Activated CD4-positive, alpha-beta T cell treated with anti-CD3 and anti-CD28 coated beads, Interleukin-2, amount 50 U/mL, for 4 hours (primary cell): ENCODE data around the gene FOXM1.

ENCODE experiments used
- DNase-seq, 2 experiments: peaks; one replicate each; pipeline ENCODE4 v3.0.0-alpha.2; 2020

Gene FOXM1, protein sequence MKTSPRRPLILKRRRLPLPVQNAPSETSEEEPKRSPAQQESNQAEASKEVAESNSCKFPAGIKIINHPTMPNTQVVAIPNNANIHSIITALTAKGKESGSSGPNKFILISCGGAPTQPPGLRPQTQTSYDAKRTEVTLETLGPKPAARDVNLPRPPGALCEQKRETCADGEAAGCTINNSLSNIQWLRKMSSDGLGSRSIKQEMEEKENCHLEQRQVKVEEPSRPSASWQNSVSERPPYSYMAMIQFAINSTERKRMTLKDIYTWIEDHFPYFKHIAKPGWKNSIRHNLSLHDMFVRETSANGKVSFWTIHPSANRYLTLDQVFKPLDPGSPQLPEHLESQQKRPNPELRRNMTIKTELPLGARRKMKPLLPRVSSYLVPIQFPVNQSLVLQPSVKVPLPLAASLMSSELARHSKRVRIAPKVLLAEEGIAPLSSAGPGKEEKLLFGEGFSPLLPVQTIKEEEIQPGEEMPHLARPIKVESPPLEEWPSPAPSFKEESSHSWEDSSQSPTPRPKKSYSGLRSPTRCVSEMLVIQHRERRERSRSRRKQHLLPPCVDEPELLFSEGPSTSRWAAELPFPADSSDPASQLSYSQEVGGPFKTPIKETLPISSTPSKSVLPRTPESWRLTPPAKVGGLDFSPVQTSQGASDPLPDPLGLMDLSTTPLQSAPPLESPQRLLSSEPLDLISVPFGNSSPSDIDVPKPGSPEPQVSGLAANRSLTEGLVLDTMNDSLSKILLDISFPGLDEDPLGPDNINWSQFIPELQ

DNA sequence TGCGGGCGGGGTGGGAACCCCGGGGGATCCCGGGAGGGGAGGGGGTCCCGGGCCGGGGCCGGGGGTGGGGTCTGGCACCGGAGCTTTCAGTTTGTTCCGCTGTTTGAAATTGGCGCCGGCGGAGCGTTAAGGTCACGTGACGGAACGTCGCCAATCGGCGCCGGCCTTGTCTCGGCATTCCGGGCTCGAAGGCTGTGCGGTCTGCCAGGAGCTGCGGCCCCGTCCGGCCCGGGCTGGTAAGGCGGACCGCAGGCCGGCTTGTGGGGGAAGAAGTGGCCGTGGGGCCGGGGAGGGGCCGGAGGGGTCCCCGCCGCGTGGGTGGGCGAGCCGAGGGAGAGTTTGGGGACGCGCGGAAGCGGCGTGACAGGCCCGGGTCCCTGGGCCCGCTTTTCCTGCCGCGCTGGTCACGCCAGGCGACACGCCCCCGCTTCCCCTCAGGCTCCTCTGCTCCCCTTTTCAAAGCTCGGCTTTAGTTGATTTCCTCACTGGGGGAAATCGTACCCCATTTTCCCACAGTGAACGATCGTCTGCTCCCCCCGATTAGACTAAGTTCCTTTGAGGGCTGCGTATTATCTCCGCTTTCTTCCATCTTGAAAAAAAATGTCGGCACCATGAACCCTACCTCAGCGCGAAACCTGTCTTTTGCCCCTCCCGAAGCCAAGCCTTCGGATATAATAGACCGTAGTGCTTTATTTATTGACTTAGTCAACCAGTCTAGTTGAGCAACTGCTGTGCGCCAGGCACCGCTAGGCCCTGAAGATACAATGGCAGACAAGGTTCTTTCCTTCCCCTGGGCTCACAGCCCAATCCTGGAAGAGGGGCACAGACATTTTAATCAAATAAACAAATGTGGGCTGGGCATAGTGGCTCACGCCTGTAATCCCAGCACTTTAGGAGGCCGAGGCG lies at the start of gene FOXM1, which contains the start of gene RHNO1:
FOXM1 (minus strand) TSS at position 128 of the 906 bp plus-strand sequence. CDS start 2,696 bp downstream, outside the sequence.
RHNO1 (plus strand) TSS at position 177 of the 906 bp plus-strand sequence. CDS start 8,144 bp downstream, outside the sequence.
- DNase-seq, result peak; percentile 78 to 80

DNA sequence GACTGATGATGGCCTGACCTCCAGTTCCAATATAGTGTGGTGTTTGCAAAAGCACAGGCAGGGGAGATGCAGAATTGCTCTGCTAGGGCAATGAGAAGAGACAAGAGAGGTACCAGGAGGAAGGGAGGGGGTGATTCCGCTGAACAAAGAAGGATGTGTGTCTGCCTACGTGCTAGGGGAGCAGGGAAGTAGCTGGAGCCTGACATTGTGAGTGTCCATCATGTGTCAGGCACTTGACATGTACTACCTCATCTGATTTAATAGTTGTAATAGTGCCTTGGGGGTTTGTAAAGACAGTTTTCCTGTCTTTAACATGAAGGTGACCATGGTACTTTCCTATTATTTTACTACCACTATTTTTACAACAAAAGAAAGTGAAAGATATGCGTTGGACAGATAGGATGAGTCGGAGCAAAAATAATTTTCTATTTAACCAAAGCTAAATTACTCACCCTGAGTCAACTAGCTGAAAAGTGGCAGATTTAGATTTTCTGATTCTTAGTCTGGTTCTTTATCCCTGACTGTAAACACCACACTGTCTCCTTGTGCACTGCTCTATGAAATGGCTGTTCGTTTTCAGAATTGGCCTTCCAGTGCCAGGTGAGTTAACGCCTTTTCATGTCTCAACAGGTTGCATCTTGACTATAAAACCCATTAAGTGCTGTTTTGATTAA lies 48.5 kb upstream of the FOXM1 start:
- no peak for DNase-seq

DNA sequence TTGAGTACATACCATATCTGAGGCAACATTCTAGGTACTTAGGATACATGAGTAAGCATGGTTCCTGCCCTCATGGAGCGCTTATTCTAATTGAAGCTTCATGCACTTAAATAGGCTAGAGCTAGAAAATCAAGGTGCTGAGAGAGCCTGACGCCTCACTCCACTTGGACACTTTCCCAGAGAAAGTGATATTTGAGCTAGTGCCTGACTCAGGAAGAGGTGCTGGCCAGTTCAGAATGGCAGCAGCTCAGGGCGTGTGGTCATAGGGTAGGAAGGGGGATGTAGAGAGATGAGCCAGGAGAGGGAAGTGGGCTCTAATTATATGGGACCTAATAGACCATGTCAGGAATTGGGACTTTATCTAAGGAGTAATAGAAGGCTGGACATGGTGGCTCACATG lies 47.0 kb upstream of the FOXM1 start:
- DNase-seq, result no peak

DNA sequence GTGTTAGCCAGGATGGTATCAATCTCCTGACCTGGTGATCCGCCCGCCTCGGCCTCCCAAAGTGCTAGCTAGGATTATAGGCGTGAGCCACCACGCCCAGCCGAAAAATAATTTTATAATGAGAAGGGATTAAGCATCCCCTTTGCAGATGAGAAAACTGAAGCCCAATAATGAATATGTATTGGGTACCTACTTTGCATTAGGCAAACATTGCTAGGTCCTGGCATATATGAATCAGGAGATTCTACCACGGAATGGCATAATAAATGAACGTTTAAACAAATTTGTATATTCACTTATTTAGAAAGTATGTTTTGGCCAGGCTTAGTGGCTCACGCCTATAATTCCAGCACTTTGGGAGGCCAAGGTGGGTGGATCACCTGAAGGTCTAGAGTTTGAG lies 46.1 kb upstream of the FOXM1 start:
- DNase-seq, result no peak

DNA sequence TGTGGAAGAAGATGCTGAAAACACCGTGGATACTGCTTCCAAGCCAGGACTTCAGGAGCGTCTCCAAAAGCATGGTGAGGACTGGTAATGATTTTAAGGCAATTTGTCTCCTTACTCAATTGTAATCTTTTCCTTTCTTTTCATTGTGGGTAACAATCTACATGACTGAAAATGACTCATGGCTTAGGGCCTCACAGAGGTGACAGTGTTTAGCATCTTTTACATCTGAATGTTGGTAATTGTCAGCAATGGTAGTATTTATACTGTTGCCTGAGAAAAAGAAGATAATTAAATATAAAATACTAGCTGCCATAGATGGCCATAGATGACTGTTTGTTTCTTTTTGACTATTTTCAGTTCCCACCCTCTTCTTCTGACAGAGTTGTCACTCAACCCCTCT lies 45.4 kb upstream of the FOXM1 start:
- DNase-seq, result no peak

DNA sequence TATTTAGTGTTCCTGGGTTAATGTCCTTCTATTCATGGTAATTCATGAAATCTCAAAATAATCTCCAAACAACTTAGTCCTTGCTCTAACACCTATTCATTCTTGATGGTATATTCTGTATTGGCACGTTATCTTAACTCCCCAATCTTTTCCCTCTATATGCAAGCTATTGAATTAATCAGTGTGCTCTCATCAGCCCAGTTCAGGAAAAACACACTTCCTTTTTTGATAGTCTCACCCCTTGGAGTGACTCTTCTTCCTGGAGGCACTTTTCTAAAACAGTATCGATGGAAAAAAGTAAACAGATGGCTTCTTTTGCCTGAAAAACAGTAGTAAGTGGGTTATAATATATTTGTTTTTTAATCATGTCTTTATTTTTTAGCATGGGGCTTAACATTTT lies 42.3 kb upstream of the FOXM1 start:
- DNase-seq, result no peak

DNA sequence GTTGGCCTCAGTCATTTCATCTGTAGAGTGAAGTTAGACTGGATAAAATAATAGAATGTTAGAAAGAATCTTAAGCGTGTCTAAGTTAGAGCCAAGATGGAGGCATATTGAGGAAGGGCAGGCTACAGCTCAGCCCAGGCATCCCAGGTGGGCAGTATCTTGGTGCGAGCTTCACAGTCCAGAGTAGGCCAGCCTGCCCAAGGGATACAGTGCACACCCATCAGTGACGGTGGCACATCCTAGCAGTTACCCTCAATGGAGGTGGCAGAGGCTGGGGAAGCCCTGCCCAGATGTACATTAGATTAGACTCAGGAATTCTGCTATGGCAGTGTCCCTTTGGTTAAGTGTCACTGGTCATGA lies 35.2 kb upstream of the FOXM1 start:
- no peak for DNase-seq

DNA sequence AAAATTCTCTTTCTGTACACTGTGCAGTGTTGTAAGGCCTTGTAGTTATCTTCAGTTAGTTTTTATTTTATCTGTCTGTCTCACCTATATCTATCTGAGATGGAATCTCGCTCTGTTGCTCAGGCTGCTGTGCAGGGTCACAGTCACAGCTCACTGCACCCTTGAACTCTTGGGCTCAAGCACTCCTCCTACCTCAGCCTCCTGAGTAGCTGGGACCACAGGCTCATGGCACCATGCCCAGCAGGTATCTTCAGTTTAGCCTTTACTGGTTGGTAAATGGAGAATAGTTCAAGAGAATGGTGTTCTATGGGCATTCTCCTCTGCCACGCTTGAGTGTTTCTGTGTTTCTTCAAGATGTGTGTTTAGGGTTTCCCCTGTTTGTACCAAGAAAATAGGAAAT lies 27.3 kb upstream of the FOXM1 start:
- DNase-seq, result no peak

DNA sequence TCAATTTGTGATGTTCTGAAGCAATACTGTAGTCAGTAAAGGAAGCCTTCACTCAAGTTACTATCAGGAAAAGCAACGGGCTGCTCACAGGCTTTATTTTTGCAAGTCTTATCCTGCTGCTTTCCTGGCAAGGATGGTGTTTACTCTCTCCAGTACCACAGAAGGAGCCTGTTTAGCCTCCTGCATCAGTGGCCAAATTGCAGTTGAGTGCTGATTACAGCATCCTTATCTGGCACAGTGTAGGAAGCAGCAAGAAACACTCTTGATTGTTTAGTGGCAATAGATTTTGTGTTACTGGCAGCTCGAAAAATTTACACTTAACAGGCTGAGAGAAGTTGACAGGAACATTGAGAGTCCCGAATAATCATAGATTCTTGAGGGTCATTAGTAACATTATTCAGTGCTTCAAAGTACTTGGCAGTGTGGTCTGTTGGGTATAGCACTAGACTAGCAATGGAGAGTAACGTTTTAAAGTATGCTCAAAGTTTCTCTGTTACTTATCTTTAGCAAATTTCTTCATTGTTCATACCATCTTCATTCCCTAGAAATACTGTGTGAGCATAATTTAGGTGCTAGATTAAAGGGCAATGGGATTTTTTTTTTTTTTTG lies 25.4 kb upstream of the FOXM1 start:
- no peak for DNase-seq

DNA sequence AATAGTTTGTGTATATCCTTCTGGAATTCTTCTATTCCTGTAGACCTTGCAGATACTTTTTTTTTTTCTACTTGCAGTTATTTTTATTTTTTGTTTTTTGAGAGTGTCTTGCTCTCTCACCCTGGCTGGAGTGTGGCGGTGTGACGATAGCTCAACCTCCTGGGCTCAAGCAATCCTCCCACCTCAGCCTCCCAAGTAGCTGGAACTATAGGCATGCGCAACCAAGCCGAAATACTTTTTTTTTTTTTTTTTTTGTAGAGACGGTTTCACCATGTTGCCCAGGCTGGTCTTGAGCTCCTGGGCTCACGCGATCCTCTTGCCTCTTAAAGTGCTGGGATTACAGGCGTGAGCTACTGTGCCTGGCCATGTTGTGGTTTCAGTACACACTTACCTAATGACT lies 23.7 kb upstream of the FOXM1 start:
- DNase-seq, result no peak

DNA sequence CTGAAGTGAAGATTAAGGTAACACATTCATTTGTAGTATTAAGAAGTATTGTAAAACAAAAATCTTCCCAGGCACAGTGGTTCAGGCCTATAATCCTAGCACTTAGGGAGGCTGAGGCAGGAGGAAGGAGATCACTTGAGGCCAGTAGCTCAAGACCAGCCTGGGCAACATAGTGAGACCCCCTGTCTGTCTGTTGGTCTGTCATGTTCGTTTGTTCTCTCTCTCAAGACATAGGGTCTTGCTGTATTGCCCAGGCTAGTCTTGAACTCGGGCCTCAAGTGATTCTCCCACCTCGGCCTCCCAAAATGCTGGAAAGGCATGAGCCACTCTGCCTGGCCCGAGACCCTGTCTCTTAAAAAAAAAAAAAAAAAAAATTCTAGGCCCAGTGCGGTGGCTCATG lies 20.4 kb upstream of the FOXM1 start:
- DNase-seq, result no peak

DNA sequence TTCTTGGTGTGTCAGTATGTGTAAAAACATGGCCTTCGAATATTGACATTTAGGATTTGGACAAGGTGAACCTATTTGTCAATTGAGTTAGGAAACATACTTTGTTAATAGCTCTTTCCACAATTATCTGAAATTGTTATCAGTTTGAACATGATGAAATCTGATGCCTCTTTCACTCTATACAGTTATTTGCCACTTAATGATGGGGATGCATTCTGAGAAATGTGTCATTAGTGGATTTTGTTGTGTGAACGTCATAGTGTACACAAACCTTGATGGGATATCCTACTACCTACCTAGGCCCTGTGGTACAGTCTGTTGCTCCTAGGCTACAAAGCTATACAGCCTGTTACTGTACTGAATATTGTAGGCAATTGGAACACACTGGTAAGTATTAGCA lies 18.5 kb upstream of the FOXM1 start:
- DNase-seq, result no peak

DNA sequence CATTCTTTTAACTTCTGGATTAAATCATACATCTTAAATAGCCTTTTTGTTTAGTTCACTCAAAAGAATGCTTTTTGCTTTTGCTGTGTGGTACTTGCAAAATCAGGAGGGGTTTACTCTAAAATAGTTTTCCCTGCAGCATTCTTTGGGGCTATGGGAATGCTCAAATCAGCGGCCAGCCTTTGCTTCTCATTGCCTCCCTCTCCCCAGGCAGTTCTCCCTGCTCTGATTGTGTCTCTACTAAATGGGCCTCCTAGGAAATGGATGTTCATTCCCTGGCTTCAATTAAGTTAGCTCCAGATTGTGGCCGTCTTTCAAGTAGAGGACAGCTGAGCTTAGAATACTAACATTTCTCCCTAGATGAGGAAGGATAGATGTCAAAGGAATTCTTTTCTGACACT lies 18.1 kb upstream of the FOXM1 start:
- no peak for DNase-seq

DNA sequence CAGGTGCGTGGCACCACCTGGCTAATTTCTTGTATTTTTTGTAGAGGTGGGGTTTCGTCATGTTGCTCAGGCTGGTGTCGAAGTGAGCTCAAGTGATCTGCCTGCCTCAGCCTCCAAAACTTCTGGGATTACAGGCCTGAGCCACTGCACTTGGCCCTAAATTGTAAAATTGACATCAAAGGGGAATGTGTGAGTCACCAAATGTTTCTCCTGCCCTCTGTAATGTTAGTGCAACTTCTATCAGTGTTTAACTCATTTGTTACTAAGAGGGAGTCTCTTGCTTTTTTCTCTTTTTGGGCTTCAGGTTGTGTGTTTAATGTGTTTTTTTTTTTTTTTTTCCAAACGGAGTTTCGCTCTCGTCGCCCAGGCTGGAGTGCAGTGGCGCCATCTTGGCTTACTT lies 16.0 kb upstream of the FOXM1 start:
- no peak for DNase-seq

DNA sequence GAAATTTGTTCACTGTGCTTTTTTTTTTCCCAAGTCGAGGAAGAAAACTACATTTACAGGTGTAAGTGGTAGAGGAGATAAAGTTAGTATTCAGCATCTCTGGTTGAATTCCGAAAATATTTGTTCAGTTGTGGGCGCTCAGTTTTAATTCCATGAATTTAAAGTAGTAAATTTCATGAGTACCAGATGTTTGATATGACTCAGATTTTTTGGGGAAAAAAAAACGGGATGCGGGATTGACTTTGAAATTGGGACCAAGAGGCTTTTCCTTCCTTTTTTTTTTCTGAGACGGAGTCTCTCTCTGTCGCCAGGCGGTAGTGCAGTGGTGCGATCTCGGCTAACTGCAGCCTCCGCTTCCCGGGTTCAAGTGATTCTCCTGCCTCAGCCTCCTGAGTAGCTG lies 15.3 kb upstream of the FOXM1 start:
- no peak for DNase-seq

DNA sequence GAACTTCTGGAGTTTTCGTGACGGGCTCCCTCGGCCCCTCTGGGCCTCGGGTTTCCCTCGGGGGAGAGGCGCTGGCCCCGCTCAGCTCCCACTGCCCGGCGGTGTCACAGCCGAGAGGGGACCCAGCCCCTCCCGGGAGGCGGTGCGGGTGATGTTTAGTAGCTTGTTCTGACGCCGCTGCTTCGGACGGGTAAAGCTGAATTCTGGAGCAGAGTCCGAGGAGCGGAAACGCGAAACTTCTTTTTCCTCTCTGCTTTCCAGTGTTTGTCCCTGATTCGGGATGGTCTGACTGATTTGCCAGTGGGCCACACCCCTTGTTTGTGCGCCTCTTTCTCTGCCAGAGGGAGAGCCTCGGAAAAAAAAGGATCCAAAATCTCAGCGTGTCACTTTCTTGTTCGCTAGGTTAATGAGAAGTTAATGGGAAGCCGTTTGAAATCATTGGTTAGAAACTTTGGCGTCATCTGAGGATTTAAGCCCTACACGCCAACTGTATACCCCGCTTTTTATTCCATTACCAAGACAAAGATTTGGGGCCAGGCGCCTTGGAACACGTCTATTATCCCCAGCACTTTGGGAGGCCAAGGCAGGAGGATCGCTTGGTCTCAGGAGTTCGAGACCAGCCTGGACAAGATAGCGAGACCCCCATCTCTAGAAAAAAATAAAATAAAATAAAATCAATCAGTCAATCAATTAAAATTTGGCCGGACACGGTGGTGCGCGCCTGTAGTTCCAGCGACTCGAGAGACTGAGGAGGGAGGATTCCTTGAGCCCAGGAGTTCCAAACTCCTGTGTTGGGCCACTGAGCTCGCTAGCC lies 14.5 kb upstream of the FOXM1 start:
- DNase-seq, result peak in 1 of 2 experiments; percentile 7

DNA sequence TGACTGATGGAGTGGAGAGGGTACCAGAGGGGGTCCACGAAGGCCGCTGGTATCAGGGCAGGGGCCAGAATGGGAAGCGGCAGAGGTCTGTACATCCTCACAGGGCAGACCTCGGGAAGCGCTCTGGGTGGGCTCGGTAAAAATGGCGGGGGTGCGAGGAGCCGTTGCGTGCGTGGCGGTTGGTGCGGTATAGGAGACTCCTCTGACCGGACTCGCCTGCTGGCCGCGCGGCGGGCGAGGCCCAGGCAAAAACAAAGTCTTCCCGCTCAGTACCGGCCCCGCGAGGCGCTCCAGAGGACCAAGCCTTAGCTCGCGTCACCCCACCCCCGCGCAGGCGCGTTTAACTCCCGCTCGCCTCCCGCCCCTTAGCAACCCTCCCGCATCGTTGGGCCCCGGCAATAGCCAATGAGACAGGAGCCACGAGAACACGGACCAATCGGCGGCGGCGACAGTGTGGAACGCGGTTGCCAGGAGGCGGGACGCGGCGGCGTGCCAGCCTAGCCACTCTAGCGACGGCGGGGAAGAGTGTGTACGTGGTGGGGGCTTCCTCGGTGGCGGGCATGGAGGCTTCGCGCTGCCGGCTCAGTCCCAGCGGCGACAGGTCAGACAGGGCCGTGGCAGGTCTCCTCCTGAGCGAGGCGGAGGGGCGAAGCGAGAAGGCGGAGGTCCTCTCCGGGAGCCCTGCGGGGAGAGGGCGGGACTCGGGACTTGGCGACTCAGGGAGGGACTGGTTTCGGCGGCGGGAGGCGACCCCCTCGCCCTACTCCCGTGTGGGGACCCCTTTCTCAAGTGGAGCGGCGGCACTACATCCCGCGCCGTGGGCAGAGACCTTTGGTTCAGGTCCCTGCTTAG lies 13.6 kb upstream of the FOXM1 start, which contains the start of gene TULP3:
TULP3 (plus strand) TSS at position 504 of the 852 bp plus-strand sequence; CDS start at position 561, 57 bp downstream.
- DNase-seq, result peak; percentile 98

DNA sequence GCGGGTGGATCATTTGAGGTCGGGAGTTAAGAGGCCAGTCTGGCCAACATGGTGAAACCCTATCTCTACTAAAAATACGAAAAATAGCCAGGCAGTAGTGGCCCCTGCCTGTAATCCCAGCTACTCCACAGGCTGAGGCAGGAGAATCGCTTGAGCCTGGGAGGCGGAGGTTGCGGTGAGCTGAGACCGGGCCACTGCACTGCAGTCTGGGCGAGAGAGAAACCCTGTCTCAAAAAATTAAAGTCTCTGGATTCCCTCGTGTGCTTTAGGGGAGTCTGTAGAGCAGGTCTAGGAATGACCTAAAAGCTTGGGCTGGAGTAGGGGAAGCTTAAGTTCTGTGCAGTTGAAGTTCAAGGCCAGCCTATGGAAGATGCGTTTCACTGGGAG lies 13.0 kb upstream of the FOXM1 start:
- no peak for DNase-seq

DNA sequence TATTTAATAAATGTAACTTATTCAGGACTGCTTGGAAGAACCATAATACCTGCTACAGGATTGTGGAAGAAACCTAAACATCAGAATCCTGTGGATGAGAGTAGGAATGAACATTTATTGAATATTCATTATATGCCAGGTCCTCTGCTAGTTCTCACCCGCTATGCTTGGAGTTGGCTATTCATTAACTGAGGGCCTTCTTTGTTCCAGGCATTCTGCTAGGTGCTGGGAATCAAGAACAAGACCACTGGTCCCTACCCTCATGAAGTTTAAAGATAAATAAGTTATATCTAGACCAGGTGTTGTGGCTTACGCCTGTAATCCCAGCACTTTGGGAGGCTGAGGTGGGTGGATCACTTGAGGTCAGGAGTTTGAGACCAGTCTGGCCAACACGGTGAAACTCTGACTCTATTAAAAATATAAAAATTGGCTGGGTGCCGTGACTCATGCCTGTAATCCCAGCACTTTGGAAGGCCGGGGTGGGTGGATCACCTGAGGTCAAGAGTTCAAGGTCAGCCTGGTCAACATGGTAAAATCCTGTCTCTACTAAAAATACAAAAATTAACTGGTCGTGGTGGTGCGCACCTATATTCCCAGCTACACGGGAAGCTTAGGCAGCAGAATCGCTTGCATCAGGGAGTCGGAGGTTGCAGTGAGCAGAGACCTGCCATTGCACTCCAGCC lies 9.9 kb upstream of the FOXM1 start:
- DNase-seq, result no peak

DNA sequence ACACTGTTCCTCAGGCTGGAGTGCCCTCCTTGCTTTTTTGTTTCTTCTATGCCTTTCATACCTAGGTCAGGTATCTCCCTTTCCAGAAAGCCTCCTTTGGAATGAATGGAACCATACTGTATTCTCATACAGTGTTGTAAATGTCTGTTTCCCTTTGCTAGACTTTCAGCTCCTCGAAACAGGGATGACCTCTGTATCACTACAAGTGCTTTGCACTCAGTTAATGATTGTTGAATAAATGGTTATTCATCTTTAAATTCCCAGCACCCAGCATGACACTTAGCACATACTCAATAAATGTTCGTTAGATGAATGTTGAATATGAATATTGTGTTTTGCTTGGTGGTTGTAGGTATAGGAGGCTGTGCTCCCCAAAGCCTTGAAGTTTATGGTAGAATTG lies 7.8 kb upstream of the FOXM1 start:
- no peak for DNase-seq
